GM06990 (cell line): Measurements from ENCODE around the gene GSTA3.

Source experiments
- DNase-seq: peaks from one replicate; pipeline ENCODE4 v3.0.0-alpha.2; 2011; ENCODE audit not compliant: insufficient read length; ENCODE audit errors: extremely low read depth
- H3K27me3 ChIP-seq: replicated peaks from 2 replicates; pipeline ENCODE4 v1.6.0; 2011; ENCODE audit warnings: low read length; ENCODE audit not compliant: control insufficient read depth, insufficient read depth
- H3K36me3 ChIP-seq: 2 replicates; pipeline ENCODE4 v1.5.1; 2011; ENCODE audit warnings: low read length; ENCODE audit not compliant: control insufficient read depth, insufficient read depth
- H3K4me3 ChIP-seq: replicated peaks from 2 replicates; pipeline ENCODE4 v1.5.1; 2011; ENCODE audit warnings: low read depth, mild to moderate bottlenecking, control low read depth, low read length
- CTCF ChIP-seq: IDR thresholded peaks from 2 replicates; pipeline ENCODE4 v1.5.1; 2011; ENCODE audit warnings: low read length, control low read depth, mild to moderate bottlenecking, inconsistent platforms; ENCODE audit not compliant: insufficient read depth, poor library complexity, severe bottlenecking

The GSTA3 gene

DNA sequence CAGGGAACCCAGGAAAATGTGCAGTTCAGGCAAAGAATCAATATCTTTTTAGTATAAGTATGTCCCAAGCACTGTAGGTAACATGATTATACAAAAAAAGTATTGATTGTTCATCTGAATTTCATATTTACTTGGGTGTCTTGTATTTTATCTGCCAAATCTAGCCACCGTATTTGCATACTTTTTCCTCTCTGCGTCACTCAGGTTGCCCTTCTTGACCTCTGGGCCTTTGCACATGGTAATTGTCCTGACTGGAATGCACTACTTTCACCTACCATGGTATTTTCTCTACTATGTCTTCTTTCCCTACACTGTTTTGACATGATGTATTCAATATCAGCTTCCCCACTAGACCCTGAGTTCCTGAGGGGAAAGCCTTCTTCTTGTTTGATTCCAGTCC, 15.2 kb downstream of the GSTA3 start:
- Histone ChIP-seq H3K4me3 (no peak overlapping the region), H3K27me3 (no peaks in the 10 kb centered on the region)
- TF ChIP-seq CTCF, result no peak

GRCh38 chr6:52893803-52894202, 15.7 kb downstream of the GSTA3 start:
- no peak for TF ChIP-seq CTCF
- no peaks in the 10 kb centered on the region for H3K27me3 ChIP-seq
- DNase-seq, result no peak
- H3K36me3 ChIP-seq, result no peaks in the 10 kb centered on the region
- H3K4me3 ChIP-seq, result no peak overlapping the region

More for the DNA sequence above, 15.2 kb downstream of the GSTA3 start:
- no peak for DNase-seq
- H3K36me3 ChIP-seq, result no peaks in the 10 kb centered on the region

DNA sequence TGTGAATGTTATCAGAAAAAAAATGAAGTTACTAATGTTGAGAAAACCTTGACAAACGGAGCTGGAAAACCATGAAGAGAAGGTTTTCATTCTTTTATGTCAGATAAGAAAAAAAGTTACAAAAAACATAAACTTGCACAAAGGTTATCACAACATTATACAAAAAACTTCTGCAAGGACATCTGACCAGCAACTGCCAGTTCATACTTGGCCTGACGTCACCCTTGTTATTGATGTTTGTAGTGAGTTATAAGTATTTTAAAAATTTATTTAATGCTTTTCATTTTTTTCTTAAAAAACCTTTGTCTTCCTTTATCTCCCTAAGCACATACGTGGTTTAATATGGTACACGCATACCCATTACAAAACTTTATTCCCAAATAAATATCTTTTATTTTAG, 16.3 kb downstream of the GSTA3 start:
- DNase-seq, result no peak
- no peaks in the 10 kb centered on the region for H3K27me3 ChIP-seq
- no peaks in the 10 kb centered on the region for H3K36me3 ChIP-seq
- no peak for TF ChIP-seq CTCF
- no peak overlapping the region for H3K4me3 ChIP-seq

DNA sequence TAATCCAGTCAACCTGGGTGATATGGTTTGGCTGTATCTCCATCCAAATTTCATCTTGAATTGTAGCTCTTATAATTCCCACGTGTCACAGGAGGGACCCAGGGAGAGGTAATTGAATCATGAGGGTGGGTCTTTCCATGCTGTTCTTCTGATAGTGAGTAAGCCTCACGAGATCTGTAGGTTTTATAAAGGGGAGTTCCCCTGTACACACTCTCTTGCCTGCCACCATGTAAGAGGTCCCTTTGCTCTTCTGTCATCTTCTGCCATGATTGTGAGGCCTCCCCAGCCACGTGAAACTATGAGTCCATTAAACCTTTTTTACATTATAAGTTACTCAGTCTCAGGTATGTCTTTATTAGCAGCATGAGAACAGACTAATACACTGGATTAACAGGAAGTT, 19.5 kb downstream of the GSTA3 start:
- no peaks in the 10 kb centered on the region for H3K36me3 ChIP-seq
- DNase-seq, result no peak

DNA sequence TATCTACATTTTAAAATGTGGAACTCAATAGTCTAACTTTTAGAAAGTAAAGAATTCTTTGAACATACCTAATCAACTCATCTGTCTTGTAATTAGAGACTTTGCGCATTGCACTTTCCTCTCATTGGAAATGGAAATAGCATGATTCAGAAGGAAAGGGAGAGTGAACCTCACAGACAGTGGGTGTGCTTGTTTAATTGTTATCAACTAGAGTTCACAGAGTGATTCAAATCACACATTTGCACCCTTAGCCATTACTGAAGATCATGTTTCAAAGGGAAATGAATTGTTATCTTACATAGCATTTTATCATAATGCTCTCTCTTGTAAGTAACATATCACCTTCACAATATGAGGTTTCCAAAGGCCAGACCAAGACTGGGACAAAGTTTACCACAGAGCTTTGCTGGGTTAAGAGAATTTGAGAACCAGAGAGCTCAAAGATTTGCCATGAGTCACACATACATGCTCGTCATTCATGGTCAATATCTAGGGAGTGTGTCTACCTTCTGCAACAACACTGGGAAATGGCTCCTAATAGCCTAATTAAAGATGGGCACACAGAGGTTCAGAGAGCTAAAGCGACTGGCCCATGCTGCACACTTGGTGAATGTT, 21.5 kb downstream of the GSTA3 start:
- TF ChIP-seq CTCF, result no peak
- no peak overlapping the region for H3K4me3 ChIP-seq
- DNase-seq, result no peak
- no peaks in the 10 kb centered on the region for H3K36me3 ChIP-seq
- H3K27me3 ChIP-seq, result no peaks in the 10 kb centered on the region

More for the DNA sequence above, 19.5 kb downstream of the GSTA3 start:
- TF ChIP-seq CTCF, result no peak
- Histone ChIP-seq H3K4me3 (no peak overlapping the region), H3K27me3 (no peaks in the 10 kb centered on the region)
